Measurements from ENCODE around the gene KHDRBS2. TPM values are rescaled to one million over a fixed set of nuclear protein-coding genes. Genes with fewer than 3 reads are reported as not detected.

Gene KHDRBS2
- total RNA-seq, 2 experiments from 2014 or later: not detected

DNA sequence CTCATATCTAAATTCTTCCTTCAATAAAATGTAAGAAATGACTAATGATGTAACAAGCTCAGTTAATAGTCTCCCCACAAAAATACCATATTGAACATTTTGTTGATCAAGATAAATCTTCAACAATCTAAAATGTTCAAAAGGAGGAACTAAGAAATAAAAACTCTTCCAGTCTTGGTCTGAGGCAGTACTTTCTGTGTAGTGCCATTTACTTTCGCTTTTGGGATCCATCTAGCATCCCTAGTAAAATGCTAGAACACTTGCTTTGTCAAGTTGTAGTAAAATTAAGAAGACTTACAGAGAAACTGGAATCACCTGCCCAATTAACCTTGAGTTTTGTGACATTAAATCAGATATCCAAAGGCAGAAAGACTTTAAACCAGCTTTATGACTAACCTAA, 246.4 kb downstream of the KHDRBS2 start:
- Mint-ChIP-seq H3K36me3 (ENCODE audit: low read depth) (no peaks in the 10 kb centered on the region), H3K27me3 (no peaks in the 10 kb centered on the region), H3K4me3 (no peak overlapping the region), H3K9me3 (peaks cover 7% of the 10 kb centered on the region), H3K4me1 (ENCODE audit: low read depth) (no peaks in the 10 kb centered on the region), H3K27ac (no peak overlapping the region)
- POLR2A ChIA-PET: no interaction called here
- Histone ChIP-seq H3K9me3 (ENCODE audit: control insufficient read depth in 1 of 2, insufficient read depth in 1 of 2, low read length in 2 of 2) (no peaks in the 10 kb centered on the region), H3K36me3 (ENCODE audit: insufficient read depth, low read length) (no peaks in the 10 kb centered on the region), H3K4me1 (ENCODE audit: insufficient read depth, low read length) (no peaks in the 10 kb centered on the region), H3K27me3 (ENCODE audit: control insufficient read depth in 1 of 2, insufficient read depth in 2 of 2, low read length in 2 of 2) (no peaks in the 10 kb centered on the region), H3K4me3 (ENCODE audit: low read length) (no peak overlapping the region), H3K27ac (ENCODE audit: low read depth in 1 of 2, low read length in 2 of 2) (no peak overlapping the region)
- CTCF ChIA-PET: no interaction called here
- ATAC-seq (ENCODE audit: poor library complexity): no peak
- no peak for TF ChIP-seq CTCF (IDR thresholded peaks at IDR 0.05)
- intact Hi-C loops (cut with DNase I, micrococcal nuclease): no loop called here
- no peak for DNase-seq

DNA sequence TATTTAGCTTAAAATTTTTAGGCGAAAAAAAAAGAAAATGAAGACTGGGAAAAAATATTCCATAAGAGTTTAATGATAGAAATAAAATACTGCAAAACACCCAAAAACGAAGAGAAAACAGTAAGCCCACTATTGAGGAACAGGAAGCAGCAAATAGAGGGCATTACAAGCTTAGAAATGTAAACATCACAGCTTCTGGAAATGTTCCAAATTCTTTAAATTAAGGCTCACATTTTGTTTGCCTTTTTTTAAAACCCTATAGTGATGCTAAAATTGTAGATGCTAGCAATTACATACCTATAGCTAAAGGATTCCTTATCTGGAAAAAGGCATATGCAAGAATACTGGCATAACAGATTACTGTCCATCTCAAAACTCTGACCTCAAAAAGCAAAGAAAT, 248.6 kb downstream of the KHDRBS2 start:
- Histone ChIP-seq H3K4me3 (ENCODE audit: low read length) (no peak overlapping the region), H3K27me3 (ENCODE audit: control insufficient read depth in 1 of 2, insufficient read depth in 2 of 2, low read length in 2 of 2) (no peaks in the 10 kb centered on the region), H3K36me3 (ENCODE audit: insufficient read depth, low read length) (no peaks in the 10 kb centered on the region), H3K9me3 (ENCODE audit: control insufficient read depth in 1 of 2, insufficient read depth in 1 of 2, low read length in 2 of 2) (no peaks in the 10 kb centered on the region), H3K4me1 (ENCODE audit: insufficient read depth, low read length) (no peaks in the 10 kb centered on the region), H3K27ac (ENCODE audit: low read depth in 1 of 2, low read length in 2 of 2) (no peak overlapping the region)
- no peaks in the 10 kb centered on the region for H3K36me3 Mint-ChIP-seq (ENCODE audit: low read depth)
- no peak overlapping the region for H3K27ac Mint-ChIP-seq
- ATAC-seq (ENCODE audit: poor library complexity) (no peak), DNase-seq (no peak)
- intact Hi-C loops (cut with DNase I, micrococcal nuclease): no loop called here
- no peak for TF ChIP-seq CTCF (IDR thresholded peaks at IDR 0.05)
- ChIA-PET CTCF (no interaction called here), POLR2A (no interaction called here)
- peaks cover 7% of the 10 kb centered on the region for H3K9me3 Mint-ChIP-seq
- H3K4me3 Mint-ChIP-seq: no peak overlapping the region
- H3K4me1 Mint-ChIP-seq (ENCODE audit: low read depth): no peaks in the 10 kb centered on the region
- H3K27me3 Mint-ChIP-seq: no peaks in the 10 kb centered on the region

DNA sequence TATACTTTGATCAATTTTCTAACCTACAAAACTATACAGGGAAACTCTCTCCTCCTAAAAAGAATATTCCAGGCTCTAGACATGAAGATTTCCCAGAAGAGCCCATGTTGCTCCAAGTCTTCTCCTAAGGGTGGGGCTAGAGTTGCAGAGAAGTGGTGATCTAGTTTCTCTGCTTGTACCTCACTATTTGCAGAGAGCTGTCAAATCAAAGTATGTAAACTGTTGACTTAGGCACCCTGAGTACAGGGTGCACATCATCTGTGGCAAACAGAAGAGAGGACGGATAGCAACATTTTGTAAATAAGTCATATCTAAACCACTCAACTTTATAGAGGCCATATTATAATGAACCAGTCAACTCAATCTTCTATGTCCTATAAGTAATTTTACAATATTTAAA, 250.1 kb downstream of the KHDRBS2 start:
- H3K4me1 ChIP-seq (ENCODE audit: insufficient read depth, low read length): no peaks in the 10 kb centered on the region
- Mint-ChIP-seq H3K27ac (no peak overlapping the region), H3K4me3 (no peak overlapping the region), H3K9me3 (peaks cover 6% of the 10 kb centered on the region), H3K36me3 (ENCODE audit: low read depth) (no peaks in the 10 kb centered on the region), H3K4me1 (ENCODE audit: low read depth) (no peaks in the 10 kb centered on the region), H3K27me3 (no peaks in the 10 kb centered on the region)
- CTCF ChIA-PET: no interaction called here
- no peak overlapping the region for H3K4me3 ChIP-seq (ENCODE audit: low read length)
- no peaks in the 10 kb centered on the region for H3K27me3 ChIP-seq (ENCODE audit: control insufficient read depth in 1 of 2, insufficient read depth in 2 of 2, low read length in 2 of 2)
- no peak for TF ChIP-seq CTCF (IDR thresholded peaks at IDR 0.05)
- no peaks in the 10 kb centered on the region for H3K9me3 ChIP-seq (ENCODE audit: control insufficient read depth in 1 of 2, insufficient read depth in 1 of 2, low read length in 2 of 2)
- intact Hi-C loops (cut with DNase I, micrococcal nuclease): no loop called here
- H3K36me3 ChIP-seq (ENCODE audit: insufficient read depth, low read length): no peaks in the 10 kb centered on the region
- POLR2A ChIA-PET: no interaction called here
- DNase-seq (no peak), ATAC-seq (ENCODE audit: poor library complexity) (no peak)
- H3K27ac ChIP-seq (ENCODE audit: low read depth in 1 of 2, low read length in 2 of 2): no peak overlapping the region
